ENCODE results near the gene RASGEF1B.

DNA sequence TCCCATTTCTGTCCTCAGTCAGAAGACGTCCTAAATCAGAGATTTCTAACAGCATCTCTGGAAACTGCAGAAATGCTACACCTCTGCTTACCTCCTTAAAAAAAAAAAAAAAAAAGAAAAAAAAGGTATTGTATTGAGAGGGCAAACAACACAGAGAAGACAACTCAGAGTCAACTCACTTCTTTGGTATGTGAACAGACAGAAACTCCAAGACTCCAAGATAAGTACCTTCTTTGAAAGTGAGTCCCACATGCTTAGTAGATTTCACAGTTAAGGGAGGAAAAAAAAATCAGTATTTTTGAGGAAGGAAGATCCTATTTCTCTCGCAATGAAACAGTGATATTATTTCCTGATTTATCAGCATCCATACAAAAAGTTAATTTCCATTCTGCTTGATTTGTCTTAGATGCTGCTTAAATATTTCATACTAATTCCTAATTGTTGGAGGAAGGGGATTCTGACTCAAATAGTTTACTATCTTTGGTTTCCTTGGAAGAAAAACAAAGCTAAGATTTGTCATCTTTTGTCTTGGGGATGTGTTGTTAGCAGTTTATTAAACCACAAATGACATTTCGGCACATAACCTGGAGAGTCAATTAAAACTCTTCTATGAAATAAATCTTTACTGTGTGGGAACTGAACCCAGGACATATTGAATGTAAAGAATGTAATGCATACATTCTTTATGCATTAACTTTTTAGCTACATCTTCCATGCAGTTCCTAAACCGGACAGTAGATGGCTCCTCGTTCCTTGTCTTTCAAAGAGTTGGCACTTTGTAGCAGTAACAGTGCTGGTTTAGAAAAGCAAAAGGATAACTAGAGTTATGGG, 4.7 kb downstream of the RASGEF1B start:
- TF ChIP-seq ARNT (IDR thresholded peaks at IDR 0.05) (no peak), POLR2A (IDR thresholded peaks at IDR 0.05; ENCODE audit: insufficient read depth in 1 of 2, low read depth in 2 of 2, low read length in 2 of 2) (no peak), RFX5 (IDR thresholded peaks at IDR 0.05; ENCODE audit: low read depth, low read length) (no peak), CBX5 (CRISPR knock-in tag; IDR thresholded peaks at IDR 0.05; ENCODE audit: borderline replicate concordance) (no peak)
- TF ChIP-seq, protein P1, sequence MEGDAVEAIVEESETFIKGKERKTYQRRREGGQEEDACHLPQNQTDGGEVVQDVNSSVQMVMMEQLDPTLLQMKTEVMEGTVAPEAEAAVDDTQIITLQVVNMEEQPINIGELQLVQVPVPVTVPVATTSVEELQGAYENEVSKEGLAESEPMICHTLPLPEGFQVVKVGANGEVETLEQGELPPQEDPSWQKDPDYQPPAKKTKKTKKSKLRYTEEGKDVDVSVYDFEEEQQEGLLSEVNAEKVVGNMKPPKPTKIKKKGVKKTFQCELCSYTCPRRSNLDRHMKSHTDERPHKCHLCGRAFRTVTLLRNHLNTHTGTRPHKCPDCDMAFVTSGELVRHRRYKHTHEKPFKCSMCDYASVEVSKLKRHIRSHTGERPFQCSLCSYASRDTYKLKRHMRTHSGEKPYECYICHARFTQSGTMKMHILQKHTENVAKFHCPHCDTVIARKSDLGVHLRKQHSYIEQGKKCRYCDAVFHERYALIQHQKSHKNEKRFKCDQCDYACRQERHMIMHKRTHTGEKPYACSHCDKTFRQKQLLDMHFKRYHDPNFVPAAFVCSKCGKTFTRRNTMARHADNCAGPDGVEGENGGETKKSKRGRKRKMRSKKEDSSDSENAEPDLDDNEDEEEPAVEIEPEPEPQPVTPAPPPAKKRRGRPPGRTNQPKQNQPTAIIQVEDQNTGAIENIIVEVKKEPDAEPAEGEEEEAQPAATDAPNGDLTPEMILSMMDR (CRISPR knock-in tag; IDR thresholded peaks at IDR 0.05) = peak; percentile 87
- TF ChIP-seq, protein P2, sequence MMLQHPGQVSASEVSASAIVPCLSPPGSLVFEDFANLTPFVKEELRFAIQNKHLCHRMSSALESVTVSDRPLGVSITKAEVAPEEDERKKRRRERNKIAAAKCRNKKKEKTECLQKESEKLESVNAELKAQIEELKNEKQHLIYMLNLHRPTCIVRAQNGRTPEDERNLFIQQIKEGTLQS (CRISPR knock-in tag; IDR thresholded peaks at IDR 0.05) = no peak

Measured in HepG2 (cell line).